Dermis microvascular lymphatic vessel endothelial cell (primary cell): ENCODE results near the gene ZNF185. TPM values are rescaled to one million over a fixed set of nuclear protein-coding genes. Genes with fewer than 3 reads are reported as not detected.

ENCODE experiments used
- DNase-seq, 2 donors: peaks; one replicate each; pipeline versions ENCODE4 v3.0.0 to v3.0.0-alpha.2; 2010; ENCODE audit warnings: low read depth in 2 of 2
- total RNA-seq: library from RNA; depleted of rRNA; stranded (reverse); fragments of >200 nt; gene quantifications from 2 replicates; pipeline ENCODE4 v1.2.1, GENCODE V29; 2014

The ZNF185 gene
- total RNA-seq, 1 donor from 2014 or later: 6.5 TPM

DNA sequence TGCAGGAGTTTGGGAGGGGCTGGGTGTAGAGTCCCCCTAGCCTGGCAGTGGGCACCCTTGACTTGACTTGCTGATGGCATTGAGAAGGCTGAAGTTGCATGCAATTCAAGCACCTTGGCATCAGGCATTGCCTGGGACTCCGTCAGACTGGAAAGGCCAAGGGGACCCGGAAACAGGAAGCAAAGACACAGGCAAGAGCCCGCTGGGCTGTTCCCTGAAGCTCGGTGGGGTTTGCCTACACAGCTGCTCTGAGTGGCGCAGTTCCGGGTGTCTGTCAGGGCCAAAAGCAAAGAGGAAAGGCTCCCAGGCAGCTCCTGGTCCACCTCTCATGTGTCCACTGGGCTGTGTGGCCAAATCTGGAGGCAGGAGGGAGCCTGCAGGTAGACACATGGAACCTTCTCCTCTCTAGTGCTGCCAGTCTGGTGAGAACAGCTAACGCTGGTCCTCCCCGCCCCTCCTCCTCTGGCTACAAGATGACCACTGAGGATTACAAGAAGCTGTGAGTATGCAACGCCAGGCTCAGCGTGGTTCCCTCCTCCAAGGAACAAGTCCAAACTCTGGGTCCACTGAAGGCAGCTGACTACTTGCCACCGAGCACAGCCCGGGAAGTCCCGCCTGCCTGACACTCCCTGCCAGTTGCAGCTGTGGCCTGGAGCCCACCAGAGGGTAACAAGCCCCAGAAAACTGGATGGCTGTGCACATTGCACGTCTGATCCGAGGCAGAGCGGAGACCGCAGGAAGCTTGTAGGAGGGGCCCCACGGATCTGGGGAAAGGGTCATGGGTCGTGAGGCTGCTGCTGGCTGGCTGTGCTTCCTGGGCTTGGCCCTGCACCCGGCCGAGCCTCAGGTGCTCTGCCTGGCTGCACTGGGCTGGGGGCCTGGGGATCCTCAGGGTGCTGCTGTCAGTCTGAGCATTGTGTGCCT lies 20.1 kb downstream of the ZNF185 start:
- DNase-seq: no peak

GRCh38 chrX:152918707-152919106 lies 20.8 kb downstream of the ZNF185 start:
- no peak for DNase-seq

- no peak for DNase-seq
These were observed 25.7 kb downstream of the ZNF185 start for GRCh38 chrX:152923599-152923998.

DNA sequence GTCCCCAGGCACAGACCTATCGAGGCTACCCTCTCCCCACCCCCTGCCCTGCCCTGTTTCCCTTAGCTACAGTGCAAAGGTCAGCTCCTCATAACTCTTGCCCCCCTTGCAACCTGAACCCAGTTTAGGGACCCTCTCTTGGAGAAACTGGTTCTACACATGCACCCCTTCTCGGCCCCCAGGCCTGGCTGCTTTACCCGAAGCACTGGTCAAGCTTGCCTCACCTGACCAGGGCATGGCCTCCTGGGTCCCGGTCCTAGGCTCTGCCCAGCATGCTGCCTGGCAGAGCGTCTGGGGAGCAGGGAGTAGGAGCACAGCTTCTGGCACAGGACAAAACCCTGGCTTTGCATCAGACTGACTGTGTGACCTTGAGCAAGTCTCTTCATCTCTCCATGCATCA lies 28.0 kb downstream of the ZNF185 start:
- no peak for DNase-seq

DNA sequence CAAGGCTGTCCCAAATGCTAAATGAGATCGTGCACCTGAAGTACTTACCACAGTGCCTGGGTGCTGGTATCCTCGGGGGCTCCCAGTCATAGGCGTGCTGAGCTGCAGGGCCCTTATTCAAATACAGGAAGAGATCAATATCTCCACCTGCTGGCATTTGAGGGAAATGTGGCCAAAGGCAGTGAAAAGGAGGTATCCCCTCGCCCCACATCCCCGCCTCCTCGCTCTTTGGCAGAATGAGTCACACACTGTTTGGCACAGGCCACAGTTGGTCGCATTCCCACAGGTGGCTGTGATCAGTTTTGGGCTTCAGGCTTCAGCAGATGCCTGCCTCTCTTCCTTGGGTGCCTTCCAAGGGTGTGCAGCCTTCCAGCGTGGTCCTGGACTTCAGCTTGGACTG lies 28.4 kb downstream of the ZNF185 start:
- peak; percentile 36 to 70 for DNase-seq

DNA sequence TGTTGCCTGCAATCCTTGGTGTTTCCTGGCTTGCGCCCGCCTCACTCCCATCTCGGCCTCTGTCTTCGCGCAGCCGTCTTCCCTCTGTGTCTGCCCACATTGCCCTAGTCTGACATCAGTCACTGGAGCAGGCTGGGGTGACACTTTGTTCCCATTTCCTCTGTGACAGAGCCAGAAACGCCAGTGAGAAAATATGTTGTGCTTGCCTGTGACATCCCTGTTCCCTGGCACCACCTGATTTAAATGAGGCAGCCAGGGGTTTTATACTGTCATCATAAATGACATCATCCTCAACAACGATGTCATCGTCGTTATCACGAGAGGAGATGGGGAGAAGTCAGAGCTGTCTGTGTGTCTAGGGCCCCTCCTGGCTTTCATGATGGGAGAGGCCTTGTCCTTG lies 29.1 kb downstream of the ZNF185 start:
- no peak for DNase-seq

DNA sequence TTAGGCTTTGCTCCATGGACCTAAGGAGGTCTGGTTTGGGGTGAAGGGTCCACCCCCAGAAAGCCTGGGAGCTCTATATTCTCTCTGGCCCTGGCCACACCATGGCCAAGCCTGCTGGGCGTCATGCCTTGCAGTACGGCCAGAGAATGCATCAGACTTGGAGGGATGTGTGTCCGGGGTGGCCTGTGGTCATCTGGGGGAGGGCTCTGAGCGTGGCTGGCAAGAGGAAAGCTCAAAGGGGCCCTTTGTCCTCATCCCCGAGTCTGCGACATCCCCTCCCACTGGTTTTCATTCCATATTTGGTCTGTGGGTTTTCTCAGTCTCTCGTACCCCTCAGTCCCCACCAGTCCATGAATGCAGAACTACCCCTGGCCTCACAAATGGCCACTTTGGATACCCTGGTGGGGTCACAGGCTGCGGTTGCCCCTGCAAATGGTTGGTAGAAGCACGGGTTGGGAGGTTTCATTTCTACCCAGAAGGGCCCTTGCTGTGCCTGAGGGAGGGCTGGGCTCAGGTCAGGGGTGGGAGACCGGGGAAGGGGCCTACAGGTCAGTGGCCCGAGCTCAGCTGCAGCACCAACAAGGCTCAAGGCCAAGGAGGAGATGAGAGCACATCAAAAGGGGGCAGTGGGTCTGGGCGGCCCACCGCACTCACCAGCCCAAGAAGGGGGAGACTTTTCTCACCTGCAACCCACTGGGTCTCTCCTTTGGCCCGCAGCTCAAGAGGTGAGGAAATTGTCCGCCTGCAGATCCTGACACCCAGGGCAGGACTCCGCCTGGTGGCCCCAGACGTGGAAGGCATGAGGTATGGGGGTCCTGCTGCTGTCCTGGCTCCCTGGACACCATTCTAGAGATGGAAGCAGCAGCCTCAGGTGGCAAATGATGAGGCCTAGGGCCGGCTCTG lies 30.2 kb downstream of the ZNF185 start:
- DNase-seq: no peak

DNA sequence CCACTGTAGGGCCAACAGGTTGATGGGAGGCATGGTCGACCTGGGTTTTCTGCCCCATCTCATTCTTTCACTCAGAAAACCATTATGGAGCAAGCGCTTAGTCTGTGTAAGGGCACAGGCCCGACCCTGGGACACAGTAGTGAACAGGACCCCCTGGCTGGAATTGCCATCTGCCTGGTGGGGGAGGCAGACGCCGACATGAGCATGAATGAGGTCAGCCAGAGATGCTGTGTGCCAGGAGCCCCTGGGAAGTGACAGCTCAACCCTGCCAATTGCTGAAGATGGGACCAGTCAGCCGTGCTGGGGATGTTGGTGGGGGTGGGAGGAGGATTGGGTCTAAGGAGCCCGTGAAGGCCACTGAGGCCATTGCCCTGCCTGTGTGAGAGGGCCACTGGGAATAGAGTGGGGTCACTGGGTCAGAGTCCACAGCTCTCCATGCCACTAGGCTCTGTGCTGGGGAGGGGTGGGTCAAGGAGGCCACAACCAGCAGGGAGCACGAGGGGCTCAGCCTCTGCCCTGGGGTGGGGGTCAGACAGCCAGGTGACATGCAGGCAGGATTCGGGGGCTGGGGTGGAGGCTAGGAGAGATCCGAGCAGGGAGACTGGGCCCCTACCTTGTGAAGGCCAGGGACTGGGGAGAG lies 31.0 kb downstream of the ZNF185 start:
- no peak for DNase-seq

DNA sequence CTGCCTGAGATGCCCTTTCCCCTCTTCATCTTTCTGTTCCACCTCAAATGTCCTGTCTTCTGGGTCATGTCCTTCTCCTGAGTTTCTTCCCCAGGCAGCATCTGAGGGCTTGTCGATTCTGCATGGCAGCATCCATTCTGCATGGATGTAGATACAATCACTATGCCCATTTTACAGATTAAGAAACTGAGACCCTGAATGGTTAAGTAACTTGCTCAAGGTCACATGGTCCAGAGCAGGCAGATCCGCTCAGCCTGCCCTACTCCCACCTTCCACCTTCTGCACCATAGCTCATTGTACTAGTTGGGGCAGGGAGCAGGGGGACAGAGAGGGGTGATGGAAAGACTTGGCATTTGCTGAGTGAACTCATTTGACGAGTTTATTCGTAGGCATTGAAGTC lies 32.0 kb downstream of the ZNF185 start:
- no peak for DNase-seq

DNA sequence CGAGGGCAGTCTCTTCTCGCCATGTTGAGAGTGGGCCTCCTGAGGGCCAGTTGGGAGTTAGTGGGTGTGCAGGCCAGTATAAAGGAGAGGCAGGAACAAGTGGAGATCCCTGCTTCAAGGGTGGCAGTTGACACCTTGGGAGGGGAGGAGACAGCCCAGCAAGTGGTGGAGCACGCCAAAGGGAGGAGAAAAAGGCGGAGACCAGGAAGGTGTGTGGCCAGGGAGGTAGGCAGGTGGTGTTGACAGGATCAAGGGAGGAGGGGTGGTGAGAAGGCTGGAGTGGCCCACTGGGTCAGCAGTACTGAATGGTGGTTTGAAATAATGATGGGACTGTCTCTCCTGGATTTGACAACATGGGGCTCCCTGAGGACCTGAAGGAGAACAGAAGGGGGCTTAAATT lies 32.6 kb downstream of the ZNF185 start:
- no peak for DNase-seq

GRCh38 chrX:152932144-152932543 lies 34.3 kb downstream of the ZNF185 start:
- no peak for DNase-seq

- DNase-seq: no peak
These were observed 34.8 kb downstream of the ZNF185 start for GRCh38 chrX:152932598-152933175.

- no peak for DNase-seq
These were observed 38.4 kb downstream of the ZNF185 start for GRCh38 chrX:152936306-152936705.

GRCh38 chrX:152937236-152937635 lies 39.4 kb downstream of the ZNF185 start:
- no peak for DNase-seq

DNA sequence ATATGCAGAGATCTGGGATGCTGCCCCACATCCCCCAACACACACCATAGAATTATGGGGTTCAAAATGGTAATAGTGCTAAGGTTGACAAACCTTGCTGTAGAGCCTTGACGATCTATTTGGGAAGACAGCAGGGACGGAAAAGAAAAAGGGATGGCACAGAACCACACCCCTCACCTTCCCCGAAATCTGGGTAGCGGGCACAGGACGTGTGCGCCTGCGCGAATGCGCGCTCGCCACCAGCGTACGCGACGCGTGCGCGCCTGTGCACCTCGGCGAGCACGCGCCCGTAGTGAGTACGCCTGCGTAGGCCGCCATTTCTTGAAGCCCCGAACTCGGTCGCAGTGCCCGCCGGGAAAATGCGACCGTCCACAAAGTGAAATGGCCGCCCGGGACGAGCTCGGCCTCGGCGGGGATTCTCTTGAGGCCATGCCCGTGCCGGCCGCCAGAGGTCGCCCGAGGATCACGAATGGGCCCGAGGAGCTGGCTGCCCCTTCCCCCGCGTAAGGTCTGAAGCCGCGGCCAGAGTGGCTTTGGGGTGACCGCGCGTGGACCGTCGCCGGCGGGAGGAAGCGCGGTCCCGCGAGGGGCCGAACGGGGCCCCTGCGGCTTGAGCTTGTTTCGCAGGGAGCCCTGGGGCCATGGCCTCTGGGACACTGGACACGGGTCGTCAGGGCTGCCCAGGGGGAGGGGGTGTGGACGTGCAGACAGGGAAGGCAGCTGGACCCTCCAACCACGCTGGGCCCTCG lies 43.6 kb downstream of the ZNF185 start:
- peak; percentile 79 to 91 for DNase-seq

- no peak for DNase-seq
These were observed 44.2 kb downstream of the ZNF185 start for GRCh38 chrX:152942077-152942442.

GRCh38 chrX:152943826-152944225 lies 46.0 kb downstream of the ZNF185 start:
- no peak for DNase-seq

GRCh38 chrX:152945021-152945979 lies 47.4 kb downstream of the ZNF185 start:
- no peak for DNase-seq

GRCh38 chrX:152946681-152947080 lies 48.8 kb downstream of the ZNF185 start:
- DNase-seq: no peak
